T follicular helper cell (primary cell): ENCODE results near the gene CD36.

Source experiments
- DNase-seq: peaks from one replicate; pipeline ENCODE4 v3.0.0-alpha.2; 2020; ENCODE audit warnings: low read depth

CD36 gene

GRCh38 chr7:80624763-80625162 lies 13.7 kb upstream of the CD36 start:
- no peak for DNase-seq

DNA sequence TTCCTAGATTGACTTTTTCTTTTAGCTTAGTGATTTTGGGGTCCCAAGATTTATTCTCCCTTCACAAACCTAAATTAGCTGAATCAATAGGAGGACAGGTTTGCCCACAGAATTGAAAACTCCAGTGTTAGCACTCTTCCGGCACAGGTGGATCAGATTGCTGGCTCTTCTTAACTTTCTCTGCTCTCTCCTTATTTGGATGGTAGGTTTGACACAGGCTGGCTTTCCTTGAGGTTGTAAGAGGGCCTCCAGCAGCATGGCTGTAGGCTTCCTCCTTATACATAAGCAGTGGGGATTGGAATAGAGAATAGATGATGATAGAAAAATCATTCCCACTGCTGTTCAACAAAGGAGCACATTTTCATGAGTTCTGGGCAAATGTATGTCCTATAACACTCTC lies 9.4 kb upstream of the CD36 start:
- no peak for DNase-seq

- DNase-seq: no peak
Measured at GRCh38 chr7:80630608-80631405, 7.6 kb upstream of the CD36 start.

DNA sequence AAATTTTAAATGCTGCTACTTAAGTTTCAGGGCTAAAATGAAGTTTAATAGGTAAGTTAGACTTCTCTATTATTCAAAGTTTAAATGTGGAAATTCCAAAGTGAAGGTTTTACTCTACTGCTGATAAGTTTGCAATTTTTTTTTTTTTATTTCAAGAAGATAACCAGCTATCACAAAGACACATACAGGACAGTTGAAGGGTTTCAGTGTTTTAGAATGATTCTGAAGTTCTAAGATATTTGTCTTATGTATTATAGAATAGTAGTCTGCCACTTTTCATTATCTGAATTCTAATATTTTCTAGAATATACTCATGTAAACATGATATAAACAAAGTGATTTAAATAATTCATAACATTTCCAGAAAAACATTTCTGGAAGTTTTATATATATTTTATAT lies 7.0 kb upstream of the CD36 start:
- DNase-seq: no peak

DNA sequence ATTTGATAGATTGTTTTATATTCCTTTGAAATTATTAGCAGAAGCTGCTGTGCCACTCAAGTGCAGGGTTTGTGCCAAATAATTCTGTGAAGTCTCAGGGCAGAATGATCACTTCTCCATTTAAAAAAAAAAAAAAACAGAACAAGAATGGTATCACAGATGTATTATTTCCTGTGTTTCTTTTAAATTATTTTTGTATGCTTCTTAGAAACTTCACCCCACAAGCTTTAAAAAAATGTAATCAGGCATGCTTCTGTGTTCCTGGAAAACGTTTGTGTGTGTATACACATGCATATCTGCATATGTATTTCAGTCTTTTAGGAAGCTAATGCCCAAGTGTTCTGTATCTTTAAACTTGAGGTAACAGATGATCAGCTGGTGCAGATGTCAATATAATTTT lies 6.3 kb upstream of the CD36 start:
- no peak for DNase-seq

DNA sequence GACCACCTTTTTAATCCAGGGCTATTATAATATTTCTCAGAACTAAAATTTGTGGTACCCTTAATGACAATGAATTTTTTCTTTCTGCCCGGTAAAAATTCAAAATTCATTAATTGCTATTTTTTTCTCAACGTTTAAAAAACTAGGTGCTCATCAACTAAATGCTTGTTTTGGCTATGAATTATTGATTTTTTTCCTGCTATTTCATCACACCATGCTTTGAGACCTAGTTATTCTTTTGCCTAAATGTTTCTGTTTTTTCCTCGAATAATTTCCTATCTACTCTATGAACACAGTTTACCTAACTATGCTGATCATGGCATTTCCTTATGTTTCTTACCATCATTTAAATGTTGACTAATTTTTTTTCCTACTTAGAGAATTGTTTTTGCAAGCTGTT lies 5.6 kb upstream of the CD36 start:
- no peak for DNase-seq

DNA sequence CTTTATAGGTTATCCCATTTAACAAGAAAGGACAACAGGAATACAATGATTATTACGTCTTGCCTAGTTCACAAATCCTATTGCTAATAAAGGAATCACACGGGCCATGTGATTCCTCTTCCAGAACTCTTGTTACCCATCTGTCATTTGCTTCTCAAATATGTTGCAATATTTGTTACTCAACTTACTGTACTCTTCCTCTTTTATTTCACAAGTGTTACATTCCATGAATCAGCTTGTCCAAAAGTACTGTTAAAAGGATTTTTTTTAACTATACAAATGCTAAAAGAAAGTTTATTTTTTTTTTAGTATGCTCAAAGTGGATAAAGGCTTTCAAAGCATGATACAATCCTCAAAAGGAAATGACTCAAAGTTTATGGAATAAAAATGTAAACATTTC lies 3.9 kb upstream of the CD36 start:
- DNase-seq: no peak

DNA sequence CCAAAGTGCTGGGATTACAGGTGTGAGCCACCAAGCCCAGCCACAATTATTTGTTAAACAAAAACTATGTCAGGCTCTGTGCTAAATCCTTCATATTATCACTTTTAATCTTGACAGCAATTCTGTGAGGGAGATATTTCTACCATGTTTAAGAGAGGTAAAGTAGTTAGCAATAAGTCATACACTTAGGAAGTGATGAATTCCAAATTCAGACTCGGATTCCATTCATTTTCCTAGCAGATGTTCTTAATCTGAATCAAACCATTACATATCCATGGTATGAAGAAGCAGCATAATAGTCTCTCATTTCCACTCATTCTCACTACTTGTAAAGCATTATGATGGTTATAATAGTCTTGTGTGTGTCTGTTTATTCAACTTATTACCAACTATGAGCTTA lies 2.9 kb upstream of the CD36 start:
- DNase-seq: no peak

DNA sequence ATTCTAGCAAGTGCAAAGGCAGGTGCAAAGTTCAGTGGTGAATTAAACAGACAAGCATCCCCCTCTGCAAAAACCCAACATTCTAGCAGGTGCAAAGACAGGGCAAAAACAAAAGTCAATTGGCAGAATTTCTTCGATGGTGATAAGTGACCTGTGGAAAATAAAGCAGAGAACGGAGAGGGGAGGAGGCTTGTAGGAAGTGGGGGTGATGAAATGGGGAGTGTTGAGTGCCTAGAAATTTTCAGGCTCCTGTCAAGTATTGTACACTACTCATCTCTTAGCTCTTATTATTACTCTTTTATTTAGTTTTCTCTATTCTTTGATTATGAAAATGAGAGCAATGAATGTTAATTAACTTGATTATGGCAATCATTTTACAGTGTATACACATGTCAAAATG lies 2.4 kb upstream of the CD36 start:
- DNase-seq: no peak

- DNase-seq: no peak
Measured at GRCh38 chr7:80636709-80637108, 1.7 kb upstream of the CD36 start.

DNA sequence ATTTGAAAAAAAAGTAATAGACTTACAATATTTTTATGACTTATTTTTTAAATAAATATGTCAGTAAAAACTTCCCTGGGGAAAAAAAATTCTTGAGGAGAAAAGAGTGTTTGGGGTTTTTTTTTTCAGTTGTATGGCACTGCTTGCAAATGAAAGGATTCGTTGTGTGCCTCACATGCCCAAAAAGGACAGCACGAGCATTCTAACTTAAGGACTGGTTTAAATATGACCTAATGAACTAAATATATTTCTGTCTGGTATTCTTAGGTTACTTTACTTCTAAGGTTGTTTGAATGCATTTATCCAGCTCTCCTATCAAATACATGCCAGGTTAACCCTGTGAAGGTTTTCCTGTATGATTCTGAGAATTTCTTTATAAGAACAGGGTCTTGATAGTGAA lies 988 bp upstream of the CD36 start:
- no peak for DNase-seq

GRCh38 chr7:80639011-80639410 lies 569 bp downstream of the CD36 start:
- DNase-seq: no peak

DNA sequence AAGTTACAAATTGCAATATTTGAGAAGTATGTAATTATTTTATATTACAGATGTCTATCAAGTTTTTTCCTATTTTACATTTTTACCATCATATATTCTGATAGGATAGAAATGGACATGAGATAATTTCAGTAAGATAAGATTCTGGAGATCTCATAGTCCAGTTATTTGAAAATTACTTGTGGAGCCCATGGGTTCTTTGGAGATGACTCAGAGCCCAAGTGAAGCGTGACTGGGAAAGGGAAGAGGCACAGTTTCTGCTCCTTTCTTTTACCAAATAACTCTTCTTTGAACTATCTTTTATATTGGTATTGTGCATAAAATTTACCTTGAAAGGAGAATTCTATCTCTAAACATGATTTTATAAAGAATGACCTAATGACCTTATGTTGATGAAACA lies 2.4 kb downstream of the CD36 start:
- no peak for DNase-seq

- DNase-seq: no peak
Measured at GRCh38 chr7:80641548-80641947, 3.1 kb downstream of the CD36 start.

DNA sequence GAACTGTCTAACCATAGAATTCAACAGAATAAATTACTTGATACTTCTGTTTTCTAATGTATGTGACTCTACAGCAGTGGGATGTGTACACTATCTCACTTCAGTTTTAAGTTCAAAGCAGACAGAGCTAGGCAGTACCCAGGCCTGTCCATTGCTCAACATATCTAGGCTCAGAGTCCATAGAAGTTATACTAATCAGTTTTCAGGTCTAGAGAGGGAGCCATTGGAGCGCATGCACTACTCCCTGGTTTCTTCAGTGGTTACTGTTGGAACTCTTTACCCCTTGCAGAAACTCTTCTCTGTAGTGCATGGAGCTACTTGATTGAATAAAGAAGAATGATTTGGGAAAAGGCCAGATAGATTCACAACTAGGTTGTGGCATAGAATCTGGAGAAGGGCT lies 4.4 kb downstream of the CD36 start:
- no peak for DNase-seq

DNA sequence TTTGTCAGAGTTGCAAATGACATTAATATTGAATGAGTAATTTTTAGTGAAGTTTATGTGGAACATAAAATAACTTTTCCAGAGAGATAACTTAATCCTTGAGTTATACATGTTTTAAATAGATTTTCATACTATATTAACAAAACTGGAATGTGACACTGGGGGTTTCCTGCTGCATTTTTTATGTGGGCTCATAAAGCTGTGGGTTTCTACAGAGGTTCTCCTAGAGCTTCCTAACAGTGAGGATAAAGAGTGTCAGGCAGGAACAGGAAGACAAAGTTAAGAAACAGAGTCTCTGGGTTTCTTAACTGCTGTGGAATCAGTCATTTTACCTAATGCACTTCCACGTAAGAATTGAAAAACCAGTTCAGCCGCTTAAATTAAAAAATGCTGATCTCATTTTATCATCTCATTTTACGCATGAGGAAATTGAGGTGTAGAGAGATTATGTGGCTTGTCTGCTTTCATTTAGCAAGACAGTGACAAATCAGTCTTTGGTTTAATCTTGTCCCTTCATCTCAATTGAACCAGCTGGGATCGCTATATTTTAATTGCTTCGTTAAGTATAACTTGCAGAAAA lies 5.0 kb downstream of the CD36 start:
- no peak for DNase-seq

GRCh38 chr7:80644054-80644453 lies 5.6 kb downstream of the CD36 start:
- no peak for DNase-seq

DNA sequence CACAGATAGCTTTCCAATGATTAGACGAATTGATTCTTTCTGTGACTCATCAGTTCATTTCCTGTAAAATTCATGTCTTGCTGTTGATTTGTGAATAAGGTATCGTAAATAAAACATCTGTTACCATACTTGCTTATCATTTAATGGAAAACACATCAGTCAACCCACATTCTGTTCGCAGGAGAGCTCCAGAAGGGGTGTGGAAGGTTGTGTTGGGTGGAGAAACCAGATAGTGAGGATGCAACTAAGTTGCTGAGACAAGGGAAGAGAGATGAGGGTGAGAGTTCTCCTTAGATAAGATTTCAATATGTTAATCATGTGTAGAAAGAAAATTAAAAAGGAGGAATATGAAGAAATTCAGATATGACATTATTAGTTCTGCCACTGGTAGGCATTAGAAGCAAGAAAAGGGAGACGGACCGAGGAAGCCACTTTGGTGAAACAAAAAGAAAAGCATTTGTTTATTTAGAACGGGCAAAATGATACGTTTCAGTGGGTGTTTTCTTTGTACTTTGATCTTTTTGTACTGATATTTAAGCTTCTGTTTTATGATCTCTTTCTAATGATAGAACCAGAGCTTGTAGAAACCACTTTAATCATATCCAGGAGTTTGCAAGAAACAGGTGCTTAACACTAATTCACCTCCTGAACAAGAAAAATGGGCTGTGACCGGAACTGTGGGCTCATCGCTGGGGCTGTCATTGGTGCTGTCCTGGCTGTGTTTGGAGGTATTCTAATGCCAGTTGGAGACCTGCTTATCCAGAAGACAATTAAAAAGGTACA lies 7.8 kb downstream of the CD36 start:
- no peak for DNase-seq

- no peak for DNase-seq
Measured at GRCh38 chr7:80647436-80647835, 9.0 kb downstream of the CD36 start.

DNA sequence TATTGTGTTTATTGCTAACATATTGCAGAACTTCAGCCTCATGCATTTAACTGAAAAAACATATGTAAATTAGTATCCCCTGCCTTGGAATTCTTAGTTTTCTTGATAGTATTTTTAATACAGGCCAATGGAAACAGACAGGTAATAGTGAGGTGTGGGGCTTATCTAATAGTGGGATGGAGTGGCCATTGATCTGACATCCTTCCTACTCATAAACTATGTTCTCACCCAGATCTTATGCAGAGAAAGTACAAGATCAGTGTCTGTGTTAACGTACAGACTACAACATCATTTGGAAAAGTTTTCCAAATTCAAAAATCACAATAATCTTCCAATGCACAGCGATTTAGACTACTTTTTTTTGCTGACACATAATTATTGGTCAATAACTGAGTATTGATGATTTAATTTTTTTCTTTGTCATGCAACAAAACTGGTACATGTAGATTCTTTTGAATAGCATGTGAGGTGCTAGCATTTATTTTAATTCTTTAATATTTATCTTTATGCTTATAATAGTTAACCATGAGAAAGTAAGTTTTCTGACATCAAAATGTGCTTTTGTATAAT lies 9.7 kb downstream of the CD36 start:
- DNase-seq: no peak

DNA sequence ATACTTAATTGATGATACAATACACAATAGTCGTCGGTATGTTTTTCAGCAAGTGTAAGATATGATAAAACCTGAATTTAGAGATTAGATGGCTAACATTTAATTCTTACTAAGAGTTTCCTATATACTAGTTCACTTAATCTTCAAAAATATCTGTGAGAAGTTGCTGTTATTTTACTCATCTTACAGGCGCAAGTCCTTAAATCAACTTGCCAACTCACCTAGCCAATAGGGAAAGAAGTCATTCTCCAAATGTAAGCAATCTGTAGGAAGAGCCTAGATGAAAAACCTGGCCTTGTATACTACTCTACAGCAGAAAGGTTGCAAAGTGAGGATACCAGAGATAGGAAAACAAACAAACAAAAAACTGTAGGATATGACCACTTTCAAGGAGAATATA lies 10.6 kb downstream of the CD36 start:
- DNase-seq: no peak

GRCh38 chr7:80650030-80650429 lies 11.6 kb downstream of the CD36 start:
- DNase-seq: no peak

GRCh38 chr7:80651471-80651870 lies 13.0 kb downstream of the CD36 start:
- DNase-seq: no peak
